GM12892 (cell line): ENCODE data around the gene SMIM21.

Source experiments
- POLR2A ChIP-seq: IDR thresholded peaks from 2 replicates; pipeline ENCODE4 v1.6.1; 2011; ENCODE audit warnings: low read depth, low read length, control low read depth
- POLR2AphosphoS5 ChIP-seq: IDR thresholded peaks from 2 replicates; pipeline ENCODE4 v1.6.1; 2011; ENCODE audit warnings: low read depth, low read length, control low read depth
- TAF1 ChIP-seq: IDR thresholded peaks from 2 replicates; pipeline ENCODE4 v1.6.1; 2011; ENCODE audit warnings: low read depth, mild to moderate bottlenecking, control low read depth, low read length, borderline replicate concordance

- TF ChIP-seq POLR2AphosphoS5 = no peak
- TF ChIP-seq TAF1 = no peak
- no peak for TF ChIP-seq POLR2A
Observed at GRCh38 chr18:75455249-75456198, 28.0 kb upstream of the SMIM21 start.
